ENCODE results near the gene ERCC6. TPM values are rescaled to one million over a fixed set of nuclear protein-coding genes. Genes with fewer than 3 reads are reported as not detected.

Gene ERCC6
- total RNA-seq, 4 donors from 2014 or later: 7.9 to 25.1 (median 16.3) TPM

- no peaks in the 10 kb centered on the region for H3K36me3 ChIP-seq
- intact Hi-C loops (cut with DNase I; ENCODE audit: low total_unique reads): no loop called here
- H3K4me1 ChIP-seq: no peaks in the 10 kb centered on the region
- no peak overlapping the region for H3K27ac ChIP-seq
- no peak for TF ChIP-seq POLR2A (IDR thresholded peaks at IDR 0.05)
- TF ChIP-seq CTCF (IDR thresholded peaks at IDR 0.05): no peak
- no peaks in the 10 kb centered on the region for H3K27me3 ChIP-seq
- DNase-seq: no peak
- no peak overlapping the region for H3K4me3 ChIP-seq
- H3K9me3 ChIP-seq: no peaks in the 10 kb centered on the region
Measured at GRCh38 chr10:49558190-49558589, 19.3 kb upstream of the ERCC6 start.

- Histone ChIP-seq H3K27ac (no peak overlapping the region), H3K4me1 (no peaks in the 10 kb centered on the region), H3K4me3 (no peak overlapping the region), H3K36me3 (no peaks in the 10 kb centered on the region), H3K27me3 (no peaks in the 10 kb centered on the region), H3K9me3 (no peaks in the 10 kb centered on the region)
- intact Hi-C loops (cut with DNase I; ENCODE audit: low total_unique reads): no loop called here
- no peak for DNase-seq
- TF ChIP-seq POLR2A (IDR thresholded peaks at IDR 0.05): no peak
- TF ChIP-seq CTCF (IDR thresholded peaks at IDR 0.05): no peak
Measured at GRCh38 chr10:49557681-49558080, 18.8 kb upstream of the ERCC6 start.

DNA sequence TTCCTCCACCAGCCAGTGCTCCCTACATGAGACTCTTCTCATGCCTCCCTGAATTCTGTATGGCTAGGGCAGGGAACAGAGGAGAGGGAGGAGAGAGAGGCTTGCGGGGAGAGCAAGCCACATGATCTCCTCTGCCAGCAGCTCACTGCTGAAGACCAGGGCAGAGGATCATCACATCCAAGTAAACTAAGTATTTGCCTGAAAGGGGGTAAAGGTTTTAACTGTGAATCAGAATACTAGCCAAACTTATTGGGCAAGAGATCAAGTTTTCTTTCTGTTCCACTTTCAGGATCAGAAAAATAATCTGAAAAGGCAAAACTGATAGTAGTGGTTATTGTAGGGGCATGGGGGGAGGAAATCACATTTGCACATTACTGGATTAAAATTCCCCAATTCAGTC, 17.8 kb upstream of the ERCC6 start:
- no peak for DNase-seq
- intact Hi-C loops (cut with DNase I; ENCODE audit: low total_unique reads): no loop called here
- Histone ChIP-seq H3K9me3 (no peaks in the 10 kb centered on the region), H3K27me3 (no peaks in the 10 kb centered on the region), H3K4me1 (no peaks in the 10 kb centered on the region), H3K36me3 (no peaks in the 10 kb centered on the region), H3K4me3 (no peak overlapping the region), H3K27ac (no peak overlapping the region)
- TF ChIP-seq CTCF (IDR thresholded peaks at IDR 0.05) (no peak), POLR2A (IDR thresholded peaks at IDR 0.05) (no peak)

DNA sequence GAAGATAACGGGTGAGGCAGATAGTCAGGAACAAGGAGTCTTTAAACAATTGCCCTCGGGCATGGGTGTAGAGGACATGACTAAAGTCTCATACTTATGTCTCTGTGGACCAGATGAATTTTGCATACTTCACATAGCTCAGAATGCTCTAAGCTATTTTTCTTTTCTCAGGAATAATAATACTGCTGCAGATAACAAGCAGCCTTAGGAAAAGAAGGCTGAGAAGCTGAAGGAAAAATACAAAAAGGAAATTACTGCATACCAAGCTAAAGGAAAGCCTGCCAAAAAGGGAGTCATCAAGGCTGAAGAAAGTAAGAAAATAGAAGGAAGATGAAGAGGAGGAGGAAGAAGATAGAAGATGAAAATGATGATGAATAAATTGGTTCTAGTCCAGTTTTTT, 13.4 kb upstream of the ERCC6 start:
- H3K4me1 ChIP-seq: no peaks in the 10 kb centered on the region
- no peak overlapping the region for H3K27ac ChIP-seq
- no peaks in the 10 kb centered on the region for H3K36me3 ChIP-seq
- DNase-seq: no peak
- no peaks in the 10 kb centered on the region for H3K9me3 ChIP-seq
- H3K27me3 ChIP-seq: no peaks in the 10 kb centered on the region
- H3K4me3 ChIP-seq: no peak overlapping the region
- no peak for TF ChIP-seq POLR2A (IDR thresholded peaks at IDR 0.05)
- no peak for TF ChIP-seq CTCF (IDR thresholded peaks at IDR 0.05)
- intact Hi-C loops (cut with DNase I; ENCODE audit: low total_unique reads): no loop called here

DNA sequence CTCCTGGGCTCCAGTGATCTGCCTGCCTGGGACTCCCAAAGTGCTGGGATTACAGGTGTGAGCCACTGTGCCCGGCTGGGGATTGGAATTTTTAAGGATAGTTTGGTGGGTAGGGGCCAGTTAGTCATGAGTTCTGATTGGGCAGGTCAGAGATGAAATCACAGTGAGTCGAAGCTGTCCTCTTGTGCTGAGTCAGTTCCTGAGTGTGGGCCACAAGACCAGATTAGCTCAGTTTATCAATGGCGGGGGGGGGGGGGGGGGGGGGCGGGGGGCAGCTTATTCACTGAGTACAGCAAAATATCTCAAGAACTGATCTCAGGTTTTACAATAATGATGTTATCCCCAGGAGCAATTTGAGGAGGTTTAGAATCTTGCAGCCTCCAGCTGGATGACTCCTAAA, 11.6 kb upstream of the ERCC6 start:
- Histone ChIP-seq H3K27ac (no peak overlapping the region), H3K4me3 (no peak overlapping the region), H3K36me3 (no peaks in the 10 kb centered on the region), H3K4me1 (no peaks in the 10 kb centered on the region), H3K27me3 (no peaks in the 10 kb centered on the region), H3K9me3 (no peaks in the 10 kb centered on the region)
- intact Hi-C loops (cut with DNase I; ENCODE audit: low total_unique reads): no loop called here
- TF ChIP-seq CTCF (IDR thresholded peaks at IDR 0.05) (no peak), POLR2A (IDR thresholded peaks at IDR 0.05) (no peak)
- DNase-seq: no peak
